Spleen (tissue), 7 donors: Measurements from ENCODE around the gene ANKS3.

ENCODE experiments used
- POLR2A ChIP-seq, 3 donors: fragments of 450-650 bp; IDR thresholded peaks; one replicate each; pipeline ENCODE4 v1.5.1; 2017; ENCODE audit warnings: antibody characterized with exemption in 3 of 3, mild to moderate bottlenecking in 1 of 3
- POLR2AphosphoS5 ChIP-seq, 3 donors: sonication (generic); formaldehyde crosslinking; IDR thresholded peaks; one replicate each; pipeline ENCODE4 v1.5.1; 2017; ENCODE audit warnings: antibody characterized with exemption in 3 of 3
- TF ChIP-seq, protein P1 (sequence below), 11 experiments: fragments of 200-600 bp in 7 of 11; fragments of 450-650 bp in 4 of 11; sonication (generic) in 4 of 11; IDR thresholded peaks in 8 of 11; conservative IDR thresholded peaks in 3 of 11; 1 replicate in 7 of 11; 2 replicates in 4 of 11; pipeline versions ENCODE4 v1.4.0 to v1.8.0; 2016 to 2021; ENCODE audit warnings: antibody characterized with exemption in 11 of 11, inconsistent platforms in 4 of 11, mild to moderate bottlenecking in 1 of 11
- donor health status: DM: no; HTN: no; CAD: no; lungs with moderate emphysema.
- donor health status: DM: no; HTN: no; CAD: no.
- donor health status: DM: no; HTN: no; CAD: no.

DNA sequence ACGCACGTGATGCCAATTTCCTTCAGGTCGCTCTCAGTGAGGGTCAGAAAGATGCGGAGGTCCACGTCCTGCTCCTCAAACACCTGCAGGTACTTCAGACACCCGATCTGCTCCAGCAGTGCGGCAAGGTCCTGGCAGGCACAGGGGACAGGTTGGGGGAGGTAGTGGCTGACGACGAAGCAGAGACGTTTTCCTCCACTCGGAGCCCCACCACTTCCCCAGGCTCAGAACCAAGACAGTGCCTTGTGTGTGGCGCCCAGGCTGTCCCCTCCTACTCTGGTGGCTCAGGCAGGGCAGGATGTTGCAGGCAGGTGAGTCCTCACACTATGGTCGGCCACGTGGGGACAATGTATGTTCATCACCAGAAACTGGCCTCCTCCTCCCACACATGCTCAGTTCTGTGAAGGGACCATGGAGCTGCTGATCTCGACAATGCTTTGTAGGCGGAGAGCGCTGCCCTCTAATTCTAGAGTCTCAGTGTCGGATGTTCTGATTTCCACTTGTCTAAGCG lies 35.0 kb downstream of the ANKS3 start:
- TF ChIP-seq POLR2A (IDR thresholded peaks at IDR 0.05) (no peak), POLR2AphosphoS5 (IDR thresholded peaks at IDR 0.05) (peak in 1 of 3 donors; percentile 15)
- TF ChIP-seq, protein P1, sequence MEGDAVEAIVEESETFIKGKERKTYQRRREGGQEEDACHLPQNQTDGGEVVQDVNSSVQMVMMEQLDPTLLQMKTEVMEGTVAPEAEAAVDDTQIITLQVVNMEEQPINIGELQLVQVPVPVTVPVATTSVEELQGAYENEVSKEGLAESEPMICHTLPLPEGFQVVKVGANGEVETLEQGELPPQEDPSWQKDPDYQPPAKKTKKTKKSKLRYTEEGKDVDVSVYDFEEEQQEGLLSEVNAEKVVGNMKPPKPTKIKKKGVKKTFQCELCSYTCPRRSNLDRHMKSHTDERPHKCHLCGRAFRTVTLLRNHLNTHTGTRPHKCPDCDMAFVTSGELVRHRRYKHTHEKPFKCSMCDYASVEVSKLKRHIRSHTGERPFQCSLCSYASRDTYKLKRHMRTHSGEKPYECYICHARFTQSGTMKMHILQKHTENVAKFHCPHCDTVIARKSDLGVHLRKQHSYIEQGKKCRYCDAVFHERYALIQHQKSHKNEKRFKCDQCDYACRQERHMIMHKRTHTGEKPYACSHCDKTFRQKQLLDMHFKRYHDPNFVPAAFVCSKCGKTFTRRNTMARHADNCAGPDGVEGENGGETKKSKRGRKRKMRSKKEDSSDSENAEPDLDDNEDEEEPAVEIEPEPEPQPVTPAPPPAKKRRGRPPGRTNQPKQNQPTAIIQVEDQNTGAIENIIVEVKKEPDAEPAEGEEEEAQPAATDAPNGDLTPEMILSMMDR (IDR thresholded peaks at IDR 0.05 in 8 of 11, conservative IDR thresholded peaks at IDR 0.05 in 3 of 11), result no peak
